NCI-H510A (cell line): ENCODE results near the gene COMMD1.
"Not testable (repeated sequence)": the region's sequence is repeated elsewhere in the genome, so short reads cannot be mapped to it uniquely, and the experiment has no call there.

Source experiments
- DNase-seq: peaks from one replicate; lab custom pipeline; 2025; lab: John Stamatoyannopoulos, UW

Gene COMMD1

GRCh38 chr2:61905372-61906185 is at the start of gene COMMD1:
Gene COMMD1 (plus strand): TSS chr2:61905674. CDS start chr2:61905679, 5 bp downstream.
- DNase-seq = peak; percentile 72

- no peak for DNase-seq
Observed at GRCh38 chr2:61857224-61857623, 48.2 kb upstream of the COMMD1 start.

- no peak for DNase-seq
Observed at GRCh38 chr2:61862085-61862484, 43.4 kb upstream of the COMMD1 start.

GRCh38 chr2:61866482-61867089 is 38.9 kb upstream of the COMMD1 start:
- DNase-seq = not testable (repeated sequence)

GRCh38 chr2:61876400-61876799 is 29.1 kb upstream of the COMMD1 start:
- DNase-seq = no peak

GRCh38 chr2:61877571-61878245 is 27.8 kb upstream of the COMMD1 start:
- DNase-seq = no peak

- no peak for DNase-seq
Observed at GRCh38 chr2:61878761-61879160, 26.7 kb upstream of the COMMD1 start.

GRCh38 chr2:61879351-61879750 is 26.1 kb upstream of the COMMD1 start:
- DNase-seq = not testable (repeated sequence)

- no peak for DNase-seq
Observed at GRCh38 chr2:61882850-61883249, 22.6 kb upstream of the COMMD1 start.

- no peak for DNase-seq
Observed at GRCh38 chr2:61885896-61886603, 19.4 kb upstream of the COMMD1 start.

- no peak for DNase-seq
Observed at GRCh38 chr2:61887717-61888266, 17.7 kb upstream of the COMMD1 start.

- DNase-seq = peak; percentile 70
Observed at GRCh38 chr2:61888267-61889055, 17.0 kb upstream of the COMMD1 start, which contains the start of gene CCT4. Gene CCT4 (minus strand): TSS chr2:61888656. CDS start chr2:61888507, 149 bp downstream.

GRCh38 chr2:61898810-61899209 is 6.7 kb upstream of the COMMD1 start:
- no peak for DNase-seq

GRCh38 chr2:61900281-61900680 is 5.2 kb upstream of the COMMD1 start:
- DNase-seq = no peak

- no peak for DNase-seq
Observed at GRCh38 chr2:61906186-61906470, 654 bp downstream of the COMMD1 start.

- no peak for DNase-seq
Observed at GRCh38 chr2:61909116-61909515, 3.6 kb downstream of the COMMD1 start.

- DNase-seq = no peak
Observed at GRCh38 chr2:61910603-61911002, 5.1 kb downstream of the COMMD1 start.

GRCh38 chr2:61911510-61911909 is 6.0 kb downstream of the COMMD1 start:
- no peak for DNase-seq

GRCh38 chr2:61914794-61915193 is 9.3 kb downstream of the COMMD1 start:
- DNase-seq = not testable (repeated sequence)

- DNase-seq = no peak
Observed at GRCh38 chr2:61920548-61920947, 15.1 kb downstream of the COMMD1 start.

GRCh38 chr2:61922714-61923113 is 17.2 kb downstream of the COMMD1 start:
- DNase-seq = no peak
